Liver (tissue), 3 donors: ENCODE data around the gene PRSS57.

ENCODE experiments used
- EGR1 ChIP-seq, 2 donors: IDR thresholded peaks; 2 replicates each; pipeline ENCODE4 v1.6.1; 2016 to 2018; ENCODE audit warnings: antibody characterized with exemption in 2 of 2, low read depth in 2 of 2
- GABPA ChIP-seq, 2 donors: IDR thresholded peaks in 1 of 2; conservative IDR thresholded peaks in 1 of 2; 2 replicates each; pipeline ENCODE4 v1.6.1; 2016; ENCODE audit warnings: antibody characterized with exemption in 2 of 2, mild to moderate bottlenecking in 1 of 2, moderate library complexity in 1 of 2
- HNF4A ChIP-seq, 2 donors: conservative IDR thresholded peaks; 2 replicates each; pipeline ENCODE4 v1.6.1; 2016; ENCODE audit warnings: antibody characterized with exemption in 2 of 2, mild to moderate bottlenecking in 2 of 2
- JUND ChIP-seq, 2 donors: IDR thresholded peaks; 2 replicates each; pipeline ENCODE4 v1.6.1; 2016; ENCODE audit warnings: antibody characterized with exemption in 2 of 2
- TAF1 ChIP-seq: conservative IDR thresholded peaks from 2 replicates; pipeline ENCODE4 v1.6.1; 2016; ENCODE audit warnings: antibody characterized with exemption, mild to moderate bottlenecking
- TF ChIP-seq, protein P1 (sequence below): fragments of 150-350 bp; IDR thresholded peaks from 2 replicates; pipeline ENCODE4 v1.5.1; 2017; ENCODE audit warnings: improper control_type of control experiment, low read depth, low read length; ENCODE audit not compliant: missing input control
- TF ChIP-seq, protein P2 (sequence below): IDR thresholded peaks from 2 replicates; pipeline ENCODE4 v1.6.1; 2016; ENCODE audit warnings: antibody characterized with exemption, mild to moderate bottlenecking
- donor health status: healthy.
- donor health status: healthy.

DNA sequence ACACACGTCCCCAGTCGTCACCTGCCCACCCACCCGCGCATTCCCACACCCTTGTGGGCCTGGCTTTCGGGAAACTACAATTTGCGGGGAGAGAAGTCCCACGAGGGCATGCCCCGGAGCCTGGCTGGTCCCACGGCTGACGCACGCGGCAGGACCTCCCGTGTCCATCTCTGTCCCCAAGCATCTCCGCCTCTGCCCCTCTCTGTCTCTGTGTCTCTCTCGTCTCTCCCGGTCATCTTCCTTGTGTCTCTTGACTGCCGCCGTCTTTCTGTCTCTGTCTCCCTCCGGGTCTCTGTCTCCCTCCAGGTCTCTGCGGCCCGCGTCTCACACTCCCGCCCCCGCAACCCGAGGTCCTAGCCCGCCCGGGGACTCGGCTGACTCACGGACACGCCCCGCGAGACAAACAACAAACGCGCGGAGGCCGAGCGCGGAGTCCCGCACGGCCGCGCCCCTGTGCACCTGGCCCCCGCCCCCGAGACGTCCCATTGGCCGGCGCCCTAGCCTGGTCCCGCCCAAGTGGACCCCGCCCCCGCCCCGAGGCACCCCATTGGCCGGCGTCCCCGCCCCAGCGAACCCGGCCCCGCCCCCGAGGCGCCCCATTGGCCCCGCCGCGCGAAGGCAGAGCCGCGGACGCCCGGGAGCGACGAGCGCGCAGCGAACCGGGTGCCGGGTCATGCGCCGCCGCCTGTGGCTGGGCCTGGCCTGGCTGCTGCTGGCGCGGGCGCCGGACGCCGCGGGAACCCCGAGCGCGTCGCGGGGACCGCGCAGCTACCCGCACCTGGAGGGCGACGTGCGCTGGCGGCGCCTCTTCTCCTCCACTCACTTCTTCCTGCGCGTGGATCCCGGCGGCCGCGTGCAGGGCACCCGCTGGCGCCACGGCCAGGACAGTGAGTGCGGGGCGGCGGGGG is 55.7 kb downstream of the PRSS57 start, which contains the start of gene FGF22:
- TF ChIP-seq, protein P1, sequence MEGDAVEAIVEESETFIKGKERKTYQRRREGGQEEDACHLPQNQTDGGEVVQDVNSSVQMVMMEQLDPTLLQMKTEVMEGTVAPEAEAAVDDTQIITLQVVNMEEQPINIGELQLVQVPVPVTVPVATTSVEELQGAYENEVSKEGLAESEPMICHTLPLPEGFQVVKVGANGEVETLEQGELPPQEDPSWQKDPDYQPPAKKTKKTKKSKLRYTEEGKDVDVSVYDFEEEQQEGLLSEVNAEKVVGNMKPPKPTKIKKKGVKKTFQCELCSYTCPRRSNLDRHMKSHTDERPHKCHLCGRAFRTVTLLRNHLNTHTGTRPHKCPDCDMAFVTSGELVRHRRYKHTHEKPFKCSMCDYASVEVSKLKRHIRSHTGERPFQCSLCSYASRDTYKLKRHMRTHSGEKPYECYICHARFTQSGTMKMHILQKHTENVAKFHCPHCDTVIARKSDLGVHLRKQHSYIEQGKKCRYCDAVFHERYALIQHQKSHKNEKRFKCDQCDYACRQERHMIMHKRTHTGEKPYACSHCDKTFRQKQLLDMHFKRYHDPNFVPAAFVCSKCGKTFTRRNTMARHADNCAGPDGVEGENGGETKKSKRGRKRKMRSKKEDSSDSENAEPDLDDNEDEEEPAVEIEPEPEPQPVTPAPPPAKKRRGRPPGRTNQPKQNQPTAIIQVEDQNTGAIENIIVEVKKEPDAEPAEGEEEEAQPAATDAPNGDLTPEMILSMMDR: no peak
- TF ChIP-seq GABPA (IDR thresholded peaks at IDR 0.05 in 1 of 2, conservative IDR thresholded peaks at IDR 0.05 in 1 of 2): no peak
- no peak for TF ChIP-seq JUND (IDR thresholded peaks at IDR 0.05)
- peak in 1 of 2 donors; percentile 28 for TF ChIP-seq EGR1 (IDR thresholded peaks at IDR 0.05; ENCODE audit: low read depth in 2 of 2)
- TF ChIP-seq, protein P2, sequence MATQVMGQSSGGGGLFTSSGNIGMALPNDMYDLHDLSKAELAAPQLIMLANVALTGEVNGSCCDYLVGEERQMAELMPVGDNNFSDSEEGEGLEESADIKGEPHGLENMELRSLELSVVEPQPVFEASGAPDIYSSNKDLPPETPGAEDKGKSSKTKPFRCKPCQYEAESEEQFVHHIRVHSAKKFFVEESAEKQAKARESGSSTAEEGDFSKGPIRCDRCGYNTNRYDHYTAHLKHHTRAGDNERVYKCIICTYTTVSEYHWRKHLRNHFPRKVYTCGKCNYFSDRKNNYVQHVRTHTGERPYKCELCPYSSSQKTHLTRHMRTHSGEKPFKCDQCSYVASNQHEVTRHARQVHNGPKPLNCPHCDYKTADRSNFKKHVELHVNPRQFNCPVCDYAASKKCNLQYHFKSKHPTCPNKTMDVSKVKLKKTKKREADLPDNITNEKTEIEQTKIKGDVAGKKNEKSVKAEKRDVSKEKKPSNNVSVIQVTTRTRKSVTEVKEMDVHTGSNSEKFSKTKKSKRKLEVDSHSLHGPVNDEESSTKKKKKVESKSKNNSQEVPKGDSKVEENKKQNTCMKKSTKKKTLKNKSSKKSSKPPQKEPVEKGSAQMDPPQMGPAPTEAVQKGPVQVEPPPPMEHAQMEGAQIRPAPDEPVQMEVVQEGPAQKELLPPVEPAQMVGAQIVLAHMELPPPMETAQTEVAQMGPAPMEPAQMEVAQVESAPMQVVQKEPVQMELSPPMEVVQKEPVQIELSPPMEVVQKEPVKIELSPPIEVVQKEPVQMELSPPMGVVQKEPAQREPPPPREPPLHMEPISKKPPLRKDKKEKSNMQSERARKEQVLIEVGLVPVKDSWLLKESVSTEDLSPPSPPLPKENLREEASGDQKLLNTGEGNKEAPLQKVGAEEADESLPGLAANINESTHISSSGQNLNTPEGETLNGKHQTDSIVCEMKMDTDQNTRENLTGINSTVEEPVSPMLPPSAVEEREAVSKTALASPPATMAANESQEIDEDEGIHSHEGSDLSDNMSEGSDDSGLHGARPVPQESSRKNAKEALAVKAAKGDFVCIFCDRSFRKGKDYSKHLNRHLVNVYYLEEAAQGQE: no peak
- no peak for TF ChIP-seq TAF1
- TF ChIP-seq HNF4A (conservative IDR thresholded peaks at IDR 0.05): no peak
